HAP-1 (cell line): ENCODE data around the gene GH1.
A peak's percentile ranks its signal among the peaks of the same experiment; 100 is the strongest.
"Not testable (repeated sequence)": the region's sequence is repeated elsewhere in the genome, so short reads cannot be mapped to it uniquely, and the experiment has no call there.

Experiments
- DNase-seq, 2 experiments: peaks; one replicate each; pipeline ENCODE4 v3.0.0-alpha.2; 2016 to 2020; ENCODE audit warnings: low spot score in 2 of 2
- H3K27me3 ChIP-seq: fragments of 250-450 bp; sonication (Bioruptor Pico); 2 replicates; pipeline ENCODE4 v1.5.1; 2020; ENCODE audit warnings: low read depth, mild to moderate bottlenecking, moderate library complexity
- H3K36me3 ChIP-seq: fragments of 250-450 bp; sonication (Bioruptor Pico); replicated peaks from 2 replicates; pipeline ENCODE4 v1.5.1; 2020; ENCODE audit warnings: mild to moderate bottlenecking
- H3K4me1 ChIP-seq: fragments of 250-450 bp; sonication (Bioruptor Pico); 2 replicates; pipeline ENCODE4 v1.5.1; 2020; ENCODE audit warnings: mild to moderate bottlenecking
- H3K4me3 ChIP-seq: fragments of 250-450 bp; sonication (Bioruptor Pico); 2 replicates; pipeline ENCODE4 v1.5.1; 2020; ENCODE audit warnings: mild to moderate bottlenecking, moderate library complexity
- H3K9me3 ChIP-seq: fragments of 250-450 bp; sonication (Bioruptor Pico); 2 replicates; pipeline ENCODE4 v1.5.1; 2020; ENCODE audit warnings: mild to moderate bottlenecking, moderate library complexity
- in situ Hi-C: fragments of 300-500 bp; cut with MboI; formaldehyde crosslinking; loops from 3 replicates; pipeline ENCODE4 v1.14.3; 2020; ENCODE audit warnings: low sequenced_read_pairs, inconsistent platforms, mixed read lengths

GH1 gene

DNA sequence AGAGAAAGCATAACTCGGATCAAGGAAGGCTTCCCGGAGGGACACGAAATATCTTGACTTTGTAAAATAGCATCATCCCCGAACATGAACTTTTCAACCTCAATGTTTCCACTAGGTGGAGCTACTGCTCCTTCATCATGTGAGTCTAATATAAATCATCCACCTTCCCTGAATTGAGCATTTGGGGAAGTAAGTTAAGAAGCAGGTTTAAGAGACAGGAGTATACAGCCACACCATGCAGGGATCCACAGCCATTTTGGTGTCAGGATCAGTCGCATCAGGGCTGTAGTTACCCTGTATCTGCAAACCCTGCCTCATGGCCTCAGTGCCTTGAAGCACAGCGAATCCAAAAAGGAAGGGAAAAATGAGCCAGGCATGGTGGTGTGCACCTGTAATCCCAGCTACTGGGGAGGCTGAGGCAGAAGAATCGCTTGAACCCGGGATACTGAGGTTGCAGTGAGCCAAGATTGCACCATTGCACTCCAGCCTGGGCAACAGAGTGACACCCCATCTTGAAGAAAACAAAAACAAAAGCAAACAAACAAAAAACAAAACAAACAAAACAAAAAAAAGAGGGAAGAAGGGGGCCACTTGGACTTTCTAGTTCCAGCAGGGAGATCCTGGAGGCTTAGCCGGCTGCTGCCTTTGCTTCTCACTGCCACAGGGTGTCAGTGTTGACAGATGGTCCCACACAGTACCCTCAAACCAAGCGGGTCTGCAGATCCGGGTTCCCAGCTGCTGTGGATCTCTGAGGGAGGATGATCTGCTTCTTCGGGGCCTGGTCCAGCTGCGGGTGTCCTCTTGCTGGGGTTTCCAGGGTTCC lies 29.4 kb downstream of the GH1 start:
- H3K4me3 ChIP-seq, H3K9me3 ChIP-seq, H3K36me3 ChIP-seq, in situ Hi-C loops, H3K4me1 ChIP-seq: not testable (repeated sequence)
- DNase-seq: peak in 1 of 2 experiments; percentile 62
- H3K27me3 ChIP-seq: peaks cover 12% of the 10 kb centered on the region

DNA sequence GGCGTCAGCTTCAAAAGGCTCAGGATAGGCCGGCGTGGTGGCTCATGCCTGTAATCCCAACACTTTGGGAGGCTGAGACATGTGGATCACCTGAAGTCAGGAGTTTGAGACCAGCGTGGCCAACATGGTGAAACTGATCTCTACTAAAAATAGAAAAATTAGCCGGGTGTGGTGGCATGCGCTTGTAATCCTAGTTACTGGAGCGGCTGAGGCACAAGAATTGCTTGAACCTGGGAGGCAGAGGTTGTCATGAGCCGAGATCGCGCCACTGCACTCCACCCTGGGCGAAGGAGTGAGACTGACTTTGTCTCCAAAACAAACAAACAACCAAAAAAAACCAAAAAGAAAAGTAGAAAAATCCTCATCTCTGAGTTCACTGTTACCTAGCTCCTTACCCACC lies 33.5 kb downstream of the GH1 start:
- H3K9me3 ChIP-seq, H3K4me3 ChIP-seq, DNase-seq, H3K36me3 ChIP-seq, H3K4me1 ChIP-seq, H3K27me3 ChIP-seq, in situ Hi-C loops: not testable (repeated sequence)

DNA sequence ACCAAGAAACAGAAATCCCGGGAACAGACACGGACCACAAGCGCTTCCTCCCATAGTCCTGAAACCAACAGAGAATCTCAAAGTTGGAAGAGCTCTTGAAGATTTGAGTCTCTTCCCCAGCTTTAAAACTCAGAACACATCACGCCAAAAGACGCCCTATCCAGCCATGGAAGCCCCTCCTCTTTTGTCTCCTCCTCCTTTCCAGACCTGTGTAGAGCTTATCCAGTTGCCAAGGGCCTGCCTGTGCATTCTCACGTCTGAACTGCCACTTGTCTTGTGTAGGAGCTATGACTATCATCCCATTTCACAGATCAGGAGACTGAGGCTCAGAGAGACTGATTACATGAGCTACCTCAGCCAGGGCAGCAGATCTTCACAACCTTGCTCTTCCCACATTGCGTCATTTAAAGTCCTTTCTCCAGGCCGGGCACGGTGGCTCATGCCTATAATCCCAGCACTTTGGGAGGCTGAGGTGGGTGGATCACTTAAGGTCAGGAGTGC lies 36.0 kb downstream of the GH1 start:
- H3K4me3 ChIP-seq: not testable (repeated sequence)

DNA sequence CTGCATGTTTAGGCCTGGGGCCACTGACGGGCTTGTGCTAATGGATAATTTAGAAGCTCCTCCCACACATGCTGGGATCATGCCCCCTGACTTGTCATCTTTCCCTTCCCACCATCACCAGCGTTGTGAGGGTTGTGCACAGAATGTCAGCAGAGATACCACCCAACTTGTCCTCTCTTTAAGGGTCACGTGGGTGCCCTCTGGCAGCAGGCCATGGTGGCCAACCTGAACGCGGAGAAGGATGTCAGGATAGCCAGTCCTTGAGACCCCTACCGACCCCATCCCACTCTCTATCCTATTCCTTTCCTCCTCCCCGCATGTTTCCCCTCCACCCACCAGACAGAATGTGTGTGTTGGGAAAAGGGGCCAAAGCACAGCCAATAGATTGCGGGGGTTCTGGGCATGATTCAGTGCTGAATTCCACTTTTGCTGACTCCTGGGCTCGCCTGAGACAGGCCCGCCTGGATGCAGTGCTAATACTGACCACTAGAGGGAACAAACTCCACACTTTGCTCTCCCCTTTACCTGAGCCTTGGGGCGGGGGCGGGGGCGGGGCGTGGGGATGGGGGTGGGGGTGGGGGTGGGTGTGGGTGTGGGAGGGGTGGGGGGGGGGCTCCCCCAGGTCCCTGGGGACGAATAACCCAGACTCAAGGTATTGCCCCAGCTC lies 36.6 kb downstream of the GH1 start, which contains the start of gene GH2:
GH2 (minus strand) TSS at position 10 of the 667 bp plus-strand sequence. CDS start 143 bp downstream, outside the sequence.
- in situ Hi-C loops: no loop called here
- no peak within 1 kb of the TSS for H3K4me3 ChIP-seq
- no peaks in the 10 kb centered on the region for H3K4me1 ChIP-seq
- peaks cover 1% of the 10 kb centered on the region; the same call in 1 of the 2 replicates for H3K27me3 ChIP-seq
- H3K9me3 ChIP-seq: no peaks in the 10 kb centered on the region
- peak; percentile 34 to 78 for DNase-seq
- H3K36me3 ChIP-seq: no peaks in the 10 kb centered on the region

More for the DNA sequence above, 36.0 kb downstream of the GH1 start:
- H3K27me3 ChIP-seq, DNase-seq, in situ Hi-C loops, H3K9me3 ChIP-seq, H3K4me1 ChIP-seq, H3K36me3 ChIP-seq: not testable (repeated sequence)

DNA sequence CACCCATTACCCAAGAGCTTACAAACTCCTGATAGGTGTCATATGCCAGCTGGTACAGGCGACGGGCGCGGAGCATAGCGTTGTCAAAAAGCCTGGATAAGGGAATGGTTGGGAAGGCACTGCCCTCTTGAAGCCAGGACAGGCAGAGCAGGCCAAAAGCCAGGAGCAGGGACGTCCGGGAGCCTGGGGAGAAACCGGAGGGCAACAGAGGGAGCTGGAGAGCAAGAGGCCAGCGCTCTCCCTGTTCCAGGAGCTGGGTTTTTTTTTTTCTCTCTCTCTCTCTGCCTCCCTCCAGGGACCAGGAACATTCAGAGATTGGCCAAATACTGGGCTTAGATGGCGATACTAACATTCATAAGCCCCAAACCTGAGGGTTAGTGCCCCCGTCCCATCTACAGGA lies 37.3 kb downstream of the GH1 start:
- H3K4me3 ChIP-seq, H3K27me3 ChIP-seq, H3K4me1 ChIP-seq, in situ Hi-C loops, H3K36me3 ChIP-seq, DNase-seq, H3K9me3 ChIP-seq: not testable (repeated sequence)

DNA sequence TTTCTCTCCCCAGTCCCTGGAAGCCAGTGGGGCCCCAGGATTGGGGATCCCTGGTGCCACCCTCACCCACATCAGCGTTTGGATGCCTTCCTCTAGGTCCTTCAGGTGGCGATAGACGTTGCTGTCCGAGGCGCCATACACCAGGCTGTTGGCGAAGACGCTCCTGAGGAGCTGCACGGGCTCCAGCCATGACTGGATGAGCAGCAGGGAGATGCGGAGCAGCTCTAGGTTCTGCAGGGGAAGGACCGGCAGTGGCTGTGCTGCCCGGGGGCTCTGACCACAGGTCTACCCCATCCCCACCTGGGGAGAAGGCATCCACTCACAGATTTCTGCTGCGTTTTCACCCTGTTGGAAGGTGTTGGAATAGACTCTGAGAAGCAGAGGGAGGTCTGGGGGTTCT lies 37.9 kb downstream of the GH1 start:
- Histone ChIP-seq H3K27me3 (peaks cover 3% of the 10 kb centered on the region; the same call in 1 of the 2 replicates), H3K4me3 (no peak overlapping the region), H3K4me1 (no peaks in the 10 kb centered on the region), H3K36me3 (no peaks in the 10 kb centered on the region), H3K9me3 (no peaks in the 10 kb centered on the region)
- in situ Hi-C loops: no loop called here
- DNase-seq: no peak

DNA sequence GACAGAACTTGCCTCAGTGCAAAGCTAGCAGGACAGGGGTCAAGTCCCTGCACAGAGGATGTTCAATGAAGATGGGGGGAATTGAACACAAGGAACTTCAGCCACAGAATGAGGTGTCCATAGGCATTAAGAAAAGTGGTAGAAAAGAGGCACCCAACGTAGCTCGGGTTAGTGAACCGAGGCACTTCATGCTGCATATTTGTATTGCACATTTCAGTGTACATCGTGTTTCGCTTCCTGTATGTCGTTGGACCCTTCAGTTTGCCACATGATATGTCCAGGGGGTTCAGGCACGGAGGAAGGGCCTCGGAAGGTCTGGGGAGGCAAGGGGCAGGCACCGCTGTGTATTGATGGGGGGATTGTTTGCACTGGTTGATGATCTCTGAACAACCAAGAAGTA lies 40.2 kb downstream of the GH1 start:
- in situ Hi-C loops, H3K4me1 ChIP-seq, H3K36me3 ChIP-seq, H3K27me3 ChIP-seq, H3K4me3 ChIP-seq, DNase-seq, H3K9me3 ChIP-seq: not testable (repeated sequence)

DNA sequence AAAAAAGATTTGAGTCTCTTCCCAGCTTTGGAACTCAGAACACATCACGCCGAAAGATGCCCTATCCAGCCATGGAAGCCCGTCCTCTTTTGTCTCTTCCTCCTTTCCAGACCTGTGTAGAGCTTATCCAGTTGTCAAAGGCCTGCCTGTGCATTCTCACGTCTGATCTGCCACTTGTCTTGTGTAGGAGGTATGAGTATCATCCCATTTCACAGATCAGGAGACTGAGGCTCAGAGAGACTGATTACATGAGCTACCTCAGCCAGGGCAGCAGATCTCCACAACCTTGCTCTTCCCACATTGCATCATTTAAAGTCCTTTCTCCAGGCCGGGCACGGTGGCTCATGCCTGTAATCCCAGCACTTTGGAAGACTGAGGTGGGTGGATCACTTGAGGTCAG lies 43.9 kb downstream of the GH1 start:
- DNase-seq, H3K4me1 ChIP-seq, in situ Hi-C loops, H3K36me3 ChIP-seq, H3K4me3 ChIP-seq, H3K9me3 ChIP-seq: not testable (repeated sequence)
- peaks cover 11% of the 10 kb centered on the region for H3K27me3 ChIP-seq

DNA sequence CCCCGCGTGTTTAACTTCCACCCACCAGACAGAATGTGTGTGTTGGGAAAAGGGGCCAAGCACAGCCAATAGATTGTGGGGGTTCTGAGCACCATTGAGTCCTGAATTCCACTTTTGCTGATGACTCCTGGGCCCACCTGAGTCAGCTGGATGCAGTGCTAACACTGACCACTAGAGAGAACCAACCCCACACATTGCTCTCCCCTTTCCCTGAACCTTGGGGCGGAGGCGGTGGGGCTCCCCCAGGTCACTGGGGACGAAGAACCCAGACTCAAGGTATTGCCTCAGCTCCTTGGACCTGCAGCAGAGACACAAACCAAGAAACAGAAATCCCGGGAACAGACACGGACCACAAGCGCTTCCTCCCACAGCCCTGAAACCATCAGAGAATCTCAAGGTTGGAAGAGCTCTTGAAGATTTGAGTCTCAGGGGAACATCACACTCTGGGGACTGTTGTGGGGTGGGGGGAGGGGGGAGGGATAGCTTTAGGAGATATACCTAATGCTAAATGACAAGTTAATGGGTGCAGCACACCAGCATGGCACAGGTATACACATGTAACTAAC lies 44.5 kb downstream of the GH1 start:
- H3K36me3 ChIP-seq, in situ Hi-C loops, H3K4me1 ChIP-seq, DNase-seq, H3K4me3 ChIP-seq, H3K9me3 ChIP-seq: not testable (repeated sequence)
- H3K27me3 ChIP-seq: peaks cover 11% of the 10 kb centered on the region

DNA sequence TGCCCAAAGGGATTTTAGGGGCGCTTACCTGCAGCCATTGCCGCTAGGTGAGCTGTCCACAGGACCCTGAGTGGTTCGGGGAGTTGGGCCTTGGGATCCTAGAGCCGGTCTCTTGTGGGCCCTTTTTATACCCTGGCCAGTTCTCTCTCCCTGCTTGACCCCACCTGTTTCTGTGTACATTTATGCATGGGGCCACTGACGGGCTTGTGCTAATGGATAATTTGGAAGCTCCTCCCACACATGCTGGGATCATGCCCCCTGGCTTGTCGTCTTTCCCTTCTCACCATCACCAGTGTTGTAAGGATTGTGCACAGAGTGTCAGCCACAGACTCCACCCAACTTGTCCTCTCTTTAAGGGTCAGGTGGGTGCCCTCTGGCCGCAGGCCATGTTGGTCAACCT lies 45.1 kb downstream of the GH1 start, which contains the start of gene CSH2:
CSH2 (minus strand) TSS at position 101 of the 400 bp plus-strand sequence; CDS start at position 38, 63 bp downstream.
- H3K27me3 ChIP-seq: peaks cover 11% of the 10 kb centered on the region
- in situ Hi-C loops, H3K4me3 ChIP-seq, DNase-seq, H3K36me3 ChIP-seq, H3K9me3 ChIP-seq, H3K4me1 ChIP-seq: not testable (repeated sequence)

DNA sequence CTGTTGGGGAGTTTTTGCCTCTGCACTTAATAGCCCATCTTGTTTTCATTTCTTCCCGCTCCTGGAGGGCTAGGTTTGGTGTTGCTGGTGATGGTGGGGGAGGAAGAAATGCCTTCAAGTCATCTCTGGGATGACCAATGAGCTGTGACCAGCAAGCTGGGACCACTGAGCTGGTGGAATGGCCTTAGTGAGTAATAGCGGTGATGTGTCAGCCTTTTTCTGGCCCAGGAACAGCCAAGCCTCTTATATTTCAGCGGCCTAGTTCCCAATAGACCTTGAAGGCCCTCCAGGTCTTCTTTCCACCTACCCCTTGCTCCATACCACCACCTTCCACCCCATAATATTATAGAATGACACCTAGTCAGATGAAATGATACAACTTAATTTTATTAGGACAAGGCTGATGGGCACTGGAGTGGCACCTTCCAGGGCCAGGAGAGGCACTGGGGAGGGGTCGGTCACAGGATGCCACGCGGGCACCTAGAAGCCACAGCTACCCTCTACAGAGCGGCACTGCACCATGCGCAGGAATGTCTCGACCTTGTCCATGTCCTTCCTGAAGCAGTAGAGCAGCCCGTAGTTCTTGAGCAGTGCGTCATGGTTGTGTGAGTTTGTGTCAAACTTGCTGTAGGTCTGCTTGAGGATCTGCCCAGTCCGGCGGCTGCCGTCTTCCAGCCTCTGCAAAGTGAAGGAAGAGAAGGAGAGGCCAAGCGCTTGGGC lies 46.8 kb downstream of the GH1 start:
- H3K9me3 ChIP-seq, DNase-seq, H3K36me3 ChIP-seq, H3K4me3 ChIP-seq, H3K4me1 ChIP-seq, H3K27me3 ChIP-seq, in situ Hi-C loops: not testable (repeated sequence)

DNA sequence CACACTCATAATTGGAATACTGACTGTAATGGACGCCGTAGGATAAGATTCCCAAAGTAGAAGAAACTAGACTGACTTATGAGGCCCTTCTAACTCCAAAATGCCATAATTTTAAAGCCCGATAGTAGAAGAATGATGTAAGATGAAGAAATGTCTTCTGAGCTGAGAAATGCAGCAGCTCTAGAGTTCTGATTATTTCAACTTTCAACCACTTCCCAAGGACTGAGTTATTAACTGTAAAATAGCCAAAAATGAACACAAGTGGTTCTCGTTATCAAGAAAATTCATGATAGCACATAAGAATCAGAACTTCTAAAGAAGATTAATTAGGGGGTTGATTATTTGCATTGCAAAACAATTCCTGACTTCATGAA lies 48.4 kb downstream of the GH1 start:
- H3K27me3 ChIP-seq, H3K36me3 ChIP-seq, H3K9me3 ChIP-seq, in situ Hi-C loops, DNase-seq, H3K4me1 ChIP-seq, H3K4me3 ChIP-seq: not testable (repeated sequence)

DNA sequence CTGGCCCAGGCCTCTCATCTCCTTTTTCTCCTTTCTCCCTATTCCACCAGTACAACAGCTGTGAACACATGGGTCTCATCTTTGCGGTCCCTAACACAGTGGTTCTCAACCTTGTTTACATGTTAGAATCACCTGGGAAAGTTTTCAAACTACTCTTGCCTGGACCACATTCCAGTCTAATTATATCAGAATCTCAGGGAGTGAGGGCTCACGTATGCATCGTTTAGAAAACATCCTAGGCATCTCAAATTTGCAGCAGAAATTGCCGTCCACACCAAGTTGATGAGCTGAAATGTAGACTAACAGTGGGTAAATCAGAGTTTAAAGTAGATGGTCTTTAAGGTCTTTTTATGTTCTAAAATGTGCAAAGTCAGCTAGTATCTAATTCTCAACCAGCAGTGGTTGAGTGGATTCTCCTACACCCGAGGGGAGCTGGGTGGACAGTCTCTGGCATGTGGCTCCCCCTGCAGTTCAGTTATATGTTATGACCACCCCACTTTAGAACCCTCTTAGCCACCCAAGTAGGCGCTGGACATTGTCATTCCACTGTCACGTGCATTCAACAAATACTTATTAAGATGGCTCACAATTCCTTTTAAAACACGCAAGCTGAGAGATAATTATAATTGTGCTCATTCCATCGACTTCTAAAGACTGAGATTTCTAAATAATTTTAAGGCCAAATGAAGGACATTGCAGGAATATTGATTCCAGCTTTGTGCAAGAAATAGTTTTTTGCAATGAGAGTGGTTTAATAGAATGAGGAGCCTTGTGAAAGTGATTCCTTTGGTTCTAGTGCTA lies 48.9 kb downstream of the GH1 start:
- H3K4me1 ChIP-seq, H3K36me3 ChIP-seq, in situ Hi-C loops, H3K4me3 ChIP-seq, H3K27me3 ChIP-seq, H3K9me3 ChIP-seq: not testable (repeated sequence)
- peak in 1 of 2 experiments; percentile 26 for DNase-seq
